Measurements from ENCODE around the gene PAWR. TPM values are rescaled to one million over a fixed set of nuclear protein-coding genes. Genes with fewer than 3 reads are reported as not detected.
"Not testable (repeated sequence)": the region's sequence is repeated elsewhere in the genome, so short reads cannot be mapped to it uniquely, and the experiment has no call there.

PAWR gene
- total and polyA plus RNA-seq, 4 donors, result 16.4 to 25.9 (median 21.1) TPM

- Histone ChIP-seq H3K36me3 (ENCODE audit: control insufficient read depth, insufficient read depth, low read length) (no peaks in the 10 kb centered on the region), H3K4me3 (ENCODE audit: low read depth, low read length) (no peak overlapping the region), H3K27ac (ENCODE audit: low read depth, low read length) (no peak overlapping the region), H3K27me3 (ENCODE audit: control insufficient read depth, insufficient read depth, low read length) (no peaks in the 10 kb centered on the region), H3K9me3 (ENCODE audit: control insufficient read depth, insufficient read depth, low read length) (peaks cover 1% of the 10 kb centered on the region), H3K4me1 (ENCODE audit: control insufficient read depth, insufficient read depth, low read length) (no peaks in the 10 kb centered on the region)
- DNase-seq (ENCODE audit: low read depth in 4 of 6, low spot score in 6 of 6), result no peak
- no CpG with 5 or more reads among the region's 2 CpGs for WGBS (ENCODE audit: insufficient coverage)
Measured at GRCh38 chr12:79637093-79637492, 53.7 kb downstream of the PAWR start.

GRCh38 chr12:79635676-79636075, 55.1 kb downstream of the PAWR start:
- Histone ChIP-seq H3K27me3 (ENCODE audit: control insufficient read depth, insufficient read depth, low read length) (no peaks in the 10 kb centered on the region), H3K27ac (ENCODE audit: low read depth, low read length) (no peak overlapping the region), H3K9me3 (ENCODE audit: control insufficient read depth, insufficient read depth, low read length) (no peaks in the 10 kb centered on the region), H3K4me3 (ENCODE audit: low read depth, low read length) (no peak overlapping the region), H3K4me1 (ENCODE audit: control insufficient read depth, insufficient read depth, low read length) (no peaks in the 10 kb centered on the region), H3K36me3 (ENCODE audit: control insufficient read depth, insufficient read depth, low read length) (no peaks in the 10 kb centered on the region)
- DNase-seq (ENCODE audit: low read depth in 4 of 6, low spot score in 6 of 6), result no peak

- no peaks in the 10 kb centered on the region for H3K27me3 ChIP-seq (ENCODE audit: control insufficient read depth, insufficient read depth, low read length)
- no peak overlapping the region for H3K4me3 ChIP-seq (ENCODE audit: low read depth, low read length)
- no peak for DNase-seq (ENCODE audit: low read depth in 4 of 6, low spot score in 6 of 6)
- no peaks in the 10 kb centered on the region for H3K9me3 ChIP-seq (ENCODE audit: control insufficient read depth, insufficient read depth, low read length)
- H3K36me3 ChIP-seq (ENCODE audit: control insufficient read depth, insufficient read depth, low read length), result no peaks in the 10 kb centered on the region
- H3K4me1 ChIP-seq (ENCODE audit: control insufficient read depth, insufficient read depth, low read length), result no peaks in the 10 kb centered on the region
- no CpG with 5 or more reads among the region's 1 CpG for WGBS (ENCODE audit: insufficient coverage)
- no peak overlapping the region for H3K27ac ChIP-seq (ENCODE audit: low read depth, low read length)
Measured at GRCh38 chr12:79634957-79635471, 55.8 kb downstream of the PAWR start.

GRCh38 chr12:79629561-79629960, 61.2 kb downstream of the PAWR start:
- Histone ChIP-seq H3K4me1 (ENCODE audit: control insufficient read depth, insufficient read depth, low read length) (no peaks in the 10 kb centered on the region), H3K27me3 (ENCODE audit: control insufficient read depth, insufficient read depth, low read length) (no peaks in the 10 kb centered on the region), H3K27ac (ENCODE audit: low read depth, low read length) (no peak overlapping the region), H3K4me3 (ENCODE audit: low read depth, low read length) (no peak overlapping the region), H3K9me3 (ENCODE audit: control insufficient read depth, insufficient read depth, low read length) (no peaks in the 10 kb centered on the region), H3K36me3 (ENCODE audit: control insufficient read depth, insufficient read depth, low read length) (no peaks in the 10 kb centered on the region)
- WGBS (ENCODE audit: insufficient coverage), result no CpG with 5 or more reads among the region's 2 CpGs
- DNase-seq (ENCODE audit: low read depth in 4 of 6, low spot score in 6 of 6), result no peak

GRCh38 chr12:79626735-79627134, 64.0 kb downstream of the PAWR start:
- not testable (repeated sequence) for H3K9me3 ChIP-seq (ENCODE audit: control insufficient read depth, insufficient read depth, low read length); H3K4me3 ChIP-seq (ENCODE audit: low read depth, low read length); DNase-seq (ENCODE audit: low read depth in 4 of 6, low spot score in 6 of 6); H3K27me3 ChIP-seq (ENCODE audit: control insufficient read depth, insufficient read depth, low read length); H3K4me1 ChIP-seq (ENCODE audit: control insufficient read depth, insufficient read depth, low read length); H3K36me3 ChIP-seq (ENCODE audit: control insufficient read depth, insufficient read depth, low read length); H3K27ac ChIP-seq (ENCODE audit: low read depth, low read length)
- no CpG with 5 or more reads among the region's 7 CpGs for WGBS (ENCODE audit: insufficient coverage)

GRCh38 chr12:79624378-79624777, 66.4 kb downstream of the PAWR start:
- no peaks in the 10 kb centered on the region for H3K4me1 ChIP-seq (ENCODE audit: control insufficient read depth, insufficient read depth, low read length)
- no peaks in the 10 kb centered on the region for H3K27me3 ChIP-seq (ENCODE audit: control insufficient read depth, insufficient read depth, low read length)
- H3K27ac ChIP-seq (ENCODE audit: low read depth, low read length), result no peak overlapping the region
- no CpG with 5 or more reads among the region's 2 CpGs for WGBS (ENCODE audit: insufficient coverage)
- H3K36me3 ChIP-seq (ENCODE audit: control insufficient read depth, insufficient read depth, low read length), result no peaks in the 10 kb centered on the region
- no peak overlapping the region for H3K4me3 ChIP-seq (ENCODE audit: low read depth, low read length)
- DNase-seq (ENCODE audit: low read depth in 4 of 6, low spot score in 6 of 6), result no peak
- H3K9me3 ChIP-seq (ENCODE audit: control insufficient read depth, insufficient read depth, low read length), result no peaks in the 10 kb centered on the region

- no peaks in the 10 kb centered on the region for H3K9me3 ChIP-seq (ENCODE audit: control insufficient read depth, insufficient read depth, low read length)
- no peaks in the 10 kb centered on the region for H3K36me3 ChIP-seq (ENCODE audit: control insufficient read depth, insufficient read depth, low read length)
- no peak overlapping the region for H3K4me3 ChIP-seq (ENCODE audit: low read depth, low read length)
- H3K27me3 ChIP-seq (ENCODE audit: control insufficient read depth, insufficient read depth, low read length), result no peaks in the 10 kb centered on the region
- H3K27ac ChIP-seq (ENCODE audit: low read depth, low read length), result no peak overlapping the region
- no peaks in the 10 kb centered on the region for H3K4me1 ChIP-seq (ENCODE audit: control insufficient read depth, insufficient read depth, low read length)
- DNase-seq (ENCODE audit: low read depth in 4 of 6, low spot score in 6 of 6), result no peak
- WGBS (ENCODE audit: insufficient coverage), result 83% methylated on average over 1 of the region's 3 CpGs
Measured at GRCh38 chr12:79619872-79620562, 70.7 kb downstream of the PAWR start.

GRCh38 chr12:79618848-79619404, 71.8 kb downstream of the PAWR start:
- Histone ChIP-seq H3K9me3 (ENCODE audit: control insufficient read depth, insufficient read depth, low read length) (no peaks in the 10 kb centered on the region), H3K27me3 (ENCODE audit: control insufficient read depth, insufficient read depth, low read length) (no peaks in the 10 kb centered on the region), H3K4me1 (ENCODE audit: control insufficient read depth, insufficient read depth, low read length) (no peaks in the 10 kb centered on the region), H3K27ac (ENCODE audit: low read depth, low read length) (no peak overlapping the region), H3K36me3 (ENCODE audit: control insufficient read depth, insufficient read depth, low read length) (no peaks in the 10 kb centered on the region), H3K4me3 (ENCODE audit: low read depth, low read length) (no peak overlapping the region)
- no CpG with 5 or more reads among the region's 2 CpGs for WGBS (ENCODE audit: insufficient coverage)
- no peak for DNase-seq (ENCODE audit: low read depth in 4 of 6, low spot score in 6 of 6)

GRCh38 chr12:79617696-79618095, 73.1 kb downstream of the PAWR start:
- no CpG with 5 or more reads among the region's 4 CpGs for whole genome bisulfite sequencing (ENCODE audit: insufficient coverage)
- H3K4me3 ChIP-seq (ENCODE audit: low read depth, low read length), result no peak overlapping the region
- no peak for DNase-seq (ENCODE audit: low read depth in 4 of 6, low spot score in 6 of 6)
- H3K27ac ChIP-seq (ENCODE audit: low read depth, low read length), result no peak overlapping the region
- no peaks in the 10 kb centered on the region for H3K9me3 ChIP-seq (ENCODE audit: control insufficient read depth, insufficient read depth, low read length)
- no peaks in the 10 kb centered on the region for H3K36me3 ChIP-seq (ENCODE audit: control insufficient read depth, insufficient read depth, low read length)
- no peaks in the 10 kb centered on the region for H3K27me3 ChIP-seq (ENCODE audit: control insufficient read depth, insufficient read depth, low read length)
- H3K4me1 ChIP-seq (ENCODE audit: control insufficient read depth, insufficient read depth, low read length), result no peaks in the 10 kb centered on the region

All from spinal cord (tissue), 10 donors.